22Rv1 (cell line): ENCODE data around the gene SLC6A6.

Experiments
- ZFX ChIP-seq: fragments of 450-650 bp; IDR thresholded peaks from 2 replicates; pipeline ENCODE4 v1.6.1; 2017; ENCODE audit warnings: antibody characterized with exemption, borderline replicate concordance
- TF ChIP-seq, protein P1 (sequence below): fragments of 450-650 bp; IDR thresholded peaks from 2 replicates; pipeline ENCODE4 v1.5.1; 2017; ENCODE audit warnings: mild to moderate bottlenecking

- TF ChIP-seq, protein P1, sequence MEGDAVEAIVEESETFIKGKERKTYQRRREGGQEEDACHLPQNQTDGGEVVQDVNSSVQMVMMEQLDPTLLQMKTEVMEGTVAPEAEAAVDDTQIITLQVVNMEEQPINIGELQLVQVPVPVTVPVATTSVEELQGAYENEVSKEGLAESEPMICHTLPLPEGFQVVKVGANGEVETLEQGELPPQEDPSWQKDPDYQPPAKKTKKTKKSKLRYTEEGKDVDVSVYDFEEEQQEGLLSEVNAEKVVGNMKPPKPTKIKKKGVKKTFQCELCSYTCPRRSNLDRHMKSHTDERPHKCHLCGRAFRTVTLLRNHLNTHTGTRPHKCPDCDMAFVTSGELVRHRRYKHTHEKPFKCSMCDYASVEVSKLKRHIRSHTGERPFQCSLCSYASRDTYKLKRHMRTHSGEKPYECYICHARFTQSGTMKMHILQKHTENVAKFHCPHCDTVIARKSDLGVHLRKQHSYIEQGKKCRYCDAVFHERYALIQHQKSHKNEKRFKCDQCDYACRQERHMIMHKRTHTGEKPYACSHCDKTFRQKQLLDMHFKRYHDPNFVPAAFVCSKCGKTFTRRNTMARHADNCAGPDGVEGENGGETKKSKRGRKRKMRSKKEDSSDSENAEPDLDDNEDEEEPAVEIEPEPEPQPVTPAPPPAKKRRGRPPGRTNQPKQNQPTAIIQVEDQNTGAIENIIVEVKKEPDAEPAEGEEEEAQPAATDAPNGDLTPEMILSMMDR = no peak
- no peak for TF ChIP-seq ZFX
These were observed 14.0 kb downstream of the SLC6A6 start for GRCh38 chr3:14416453-14416852.
